Mucosa of rectum (tissue), 2 donors: Measurements from ENCODE around the gene RPS6KA4.

Experiments
- H3K27ac ChIP-seq, 2 donors: one replicate each; pipeline ENCODE4 v1.7.0; 2013; ENCODE audit warnings: inconsistent platforms in 2 of 2, low read depth in 2 of 2, low read length in 2 of 2
- H3K27me3 ChIP-seq, 2 donors: one replicate each; pipeline ENCODE4 v1.7.0; 2013; ENCODE audit warnings: low read length in 2 of 2; ENCODE audit not compliant: control insufficient read depth in 2 of 2, insufficient read depth in 2 of 2
- H3K36me3 ChIP-seq, 2 donors: one replicate each; pipeline ENCODE4 v1.7.0; 2013; ENCODE audit warnings: low read length in 2 of 2; ENCODE audit not compliant: control insufficient read depth in 2 of 2, insufficient read depth in 2 of 2
- H3K4me1 ChIP-seq, 2 donors: one replicate each; pipeline ENCODE4 v1.7.0; 2013; ENCODE audit warnings: low read length in 2 of 2, mild to moderate bottlenecking in 1 of 2; ENCODE audit not compliant: control insufficient read depth in 2 of 2, insufficient read depth in 2 of 2
- H3K4me3 ChIP-seq, 2 donors: one replicate each; pipeline ENCODE4 v1.7.0; 2013; ENCODE audit warnings: low read length in 2 of 2
- H3K9ac ChIP-seq, 2 donors: one replicate each; pipeline ENCODE4 v1.7.0; 2013; ENCODE audit warnings: low read length in 2 of 2, low read depth in 1 of 2, mild to moderate bottlenecking in 1 of 2
- H3K9me3 ChIP-seq, 2 donors: one replicate each; pipeline ENCODE4 v1.7.0; 2013; ENCODE audit warnings: low read length in 2 of 2; ENCODE audit not compliant: control insufficient read depth in 2 of 2
- donor health status: healthy.
- donor health status: Normal muscosa, but diverticular disease.

The RPS6KA4 gene

GRCh38 chr11:64356498-64357411 is 2.2 kb upstream of the RPS6KA4 start:
- peaks cover 8% of the 10 kb centered on the region in 2 donors for H3K36me3 ChIP-seq
- no peaks in the 10 kb centered on the region for H3K9me3 ChIP-seq
- peaks cover 24 to 31% of the 10 kb centered on the region in 2 donors for H3K4me1 ChIP-seq
- H3K27ac ChIP-seq: no peak overlapping the region
- no peak overlapping the region for H3K4me3 ChIP-seq
- H3K9ac ChIP-seq: no peak overlapping the region
- H3K27me3 ChIP-seq: no peaks in the 10 kb centered on the region

- H3K9me3 ChIP-seq: no peaks in the 10 kb centered on the region
- no peak overlapping the region for H3K4me3 ChIP-seq
- H3K4me1 ChIP-seq: peaks cover 24 to 31% of the 10 kb centered on the region in 2 donors
- peak overlapping the region in 1 of 2 donors; percentile 23 for H3K27ac ChIP-seq
- H3K36me3 ChIP-seq: peaks cover 14% of the 10 kb centered on the region in 2 donors
- H3K9ac ChIP-seq: no peak overlapping the region
- H3K27me3 ChIP-seq: no peaks in the 10 kb centered on the region
Measured at GRCh38 chr11:64357446-64357845, 1.5 kb upstream of the RPS6KA4 start.

GRCh38 chr11:64357904-64358535 is 942 bp upstream of the RPS6KA4 start:
- Histone ChIP-seq H3K36me3 (peaks cover 17 to 18% of the 10 kb centered on the region in 2 donors), H3K4me3 (peak overlapping the region; percentile 77 to 90), H3K9ac (peak overlapping the region; percentile 87 to 88), H3K9me3 (no peaks in the 10 kb centered on the region), H3K27ac (peak overlapping the region in 1 of 2 donors; percentile 76), H3K27me3 (no peaks in the 10 kb centered on the region), H3K4me1 (peaks cover 24 to 31% of the 10 kb centered on the region in 2 donors)

- Histone ChIP-seq H3K27me3 (no peaks in the 10 kb centered on the region), H3K27ac (peak overlapping the region; percentile 76 to 82), H3K9me3 (no peaks in the 10 kb centered on the region), H3K9ac (peak overlapping the region; percentile 87 to 88), H3K36me3 (peaks cover 18 to 22% of the 10 kb centered on the region in 2 donors), H3K4me3 (peak overlapping the region; percentile 77 to 90), H3K4me1 (peaks cover 24 to 31% of the 10 kb centered on the region in 2 donors)
Measured at GRCh38 chr11:64358536-64358906, 441 bp upstream of the RPS6KA4 start.

- Histone ChIP-seq H3K36me3 (peaks cover 18 to 26% of the 10 kb centered on the region in 2 donors), H3K27me3 (no peaks in the 10 kb centered on the region), H3K4me3 (peak overlapping the region; percentile 90 to 92), H3K27ac (no peak overlapping the region), H3K4me1 (peaks cover 24 to 31% of the 10 kb centered on the region in 2 donors), H3K9ac (peak overlapping the region; percentile 88), H3K9me3 (no peaks in the 10 kb centered on the region)
Measured at GRCh38 chr11:64359712-64360445, 917 bp downstream of the RPS6KA4 start.

GRCh38 chr11:64360448-64360921 is 1.5 kb downstream of the RPS6KA4 start:
- H3K9me3 ChIP-seq: no peaks in the 10 kb centered on the region
- H3K27ac ChIP-seq: no peak overlapping the region
- H3K4me1 ChIP-seq: peaks cover 24 to 25% of the 10 kb centered on the region in 2 donors
- H3K4me3 ChIP-seq: peak overlapping the region; percentile 90 to 92
- H3K27me3 ChIP-seq: no peaks in the 10 kb centered on the region
- H3K9ac ChIP-seq: no peak overlapping the region
- H3K36me3 ChIP-seq: peaks cover 20 to 31% of the 10 kb centered on the region in 2 donors

GRCh38 chr11:64361659-64362058 is 2.7 kb downstream of the RPS6KA4 start:
- no peak overlapping the region for H3K27ac ChIP-seq
- peaks cover 22 to 24% of the 10 kb centered on the region in 2 donors for H3K4me1 ChIP-seq
- no peak overlapping the region for H3K4me3 ChIP-seq
- no peaks in the 10 kb centered on the region for H3K9me3 ChIP-seq
- no peak overlapping the region for H3K9ac ChIP-seq
- H3K36me3 ChIP-seq: peaks cover 25 to 37% of the 10 kb centered on the region in 2 donors
- no peaks in the 10 kb centered on the region for H3K27me3 ChIP-seq

GRCh38 chr11:64362339-64362738 is 3.4 kb downstream of the RPS6KA4 start:
- Histone ChIP-seq H3K9ac (no peak overlapping the region), H3K27me3 (no peaks in the 10 kb centered on the region), H3K36me3 (peaks cover 25 to 39% of the 10 kb centered on the region in 2 donors), H3K27ac (no peak overlapping the region), H3K4me3 (no peak overlapping the region), H3K9me3 (no peaks in the 10 kb centered on the region), H3K4me1 (peaks cover 22 to 24% of the 10 kb centered on the region in 2 donors)

GRCh38 chr11:64364435-64364834 is 5.5 kb downstream of the RPS6KA4 start:
- Histone ChIP-seq H3K9me3 (no peaks in the 10 kb centered on the region), H3K4me3 (no peak overlapping the region), H3K27me3 (no peaks in the 10 kb centered on the region), H3K27ac (no peak overlapping the region), H3K36me3 (peaks cover 27 to 41% of the 10 kb centered on the region in 2 donors), H3K4me1 (peaks cover 10% of the 10 kb centered on the region in 2 donors), H3K9ac (no peak overlapping the region)
